Measurements from ENCODE around the gene DGLUCY.
A peak's percentile ranks its signal among the peaks of the same experiment; 100 is the strongest.

- peak in 2 of 3 donors; percentile 53 to 70 for TF ChIP-seq POLR2AphosphoS5 (IDR thresholded peaks at IDR 0.05)
- no peak for TF ChIP-seq CTCF (IDR thresholded peaks at IDR 0.05 in 8 of 11, conservative IDR thresholded peaks at IDR 0.05 in 3 of 11)
- no peak for TF ChIP-seq POLR2A (IDR thresholded peaks at IDR 0.05)
These were observed 13.5 kb downstream of the DGLUCY start for GRCh38 chr14:91127401-91127801.

Measured in spleen (tissue), 7 donors.